Heart left ventricle (tissue), 16 donors: ENCODE results near the gene SOX18. TPM values are rescaled to one million over a fixed set of nuclear protein-coding genes. Genes with fewer than 3 reads are reported as not detected.

Source experiments
- ATAC-seq, 4 donors: fragments of 200-7000 bp; cut with Tn5 transposase; one replicate each; pipeline ENCODE4 v1.9.1; 2020 to 2022; ENCODE audit warnings: moderate library complexity in 4 of 4, mild to moderate bottlenecking in 3 of 4, moderate number of reproducible peaks in 1 of 4
- DNase-seq, 5 donors: peaks; one replicate each; pipeline ENCODE4 v3.0.0-alpha.2; 2020
- H3K27ac ChIP-seq, 12 donors: fragments of 200-600 bp; sonication (generic) in 4 of 12; one replicate each; pipeline versions ENCODE4 v1.5.0 to v1.8.0; 2016 to 2022; ENCODE audit warnings: mild to moderate bottlenecking in 2 of 12
- H3K27me3 ChIP-seq, 9 donors: fragments of 200-600 bp; sonication (generic) in 2 of 9; one replicate each; pipeline versions ENCODE4 v1.5.1 to v1.8.0; 2016 to 2022; ENCODE audit warnings: mild to moderate bottlenecking in 3 of 9
- H3K36me3 ChIP-seq, 9 donors: fragments of 200-600 bp; sonication (generic) in 2 of 9; one replicate each; pipeline versions ENCODE4 v1.5.0 to v1.8.0; 2018 to 2022; ENCODE audit warnings: mild to moderate bottlenecking in 2 of 9
- H3K4me1 ChIP-seq, 12 donors: fragments of 200-600 bp; sonication (generic) in 4 of 12; one replicate each; pipeline versions ENCODE4 v1.5.0 to v1.8.0; 2016 to 2022; ENCODE audit warnings: mild to moderate bottlenecking in 3 of 12
- H3K4me3 ChIP-seq, 12 donors: fragments of 200-600 bp; sonication (generic) in 4 of 12; one replicate each; pipeline versions ENCODE4 v1.5.0 to v1.8.0; 2017 to 2022; ENCODE audit warnings: mild to moderate bottlenecking in 9 of 12, moderate library complexity in 4 of 12
- H3K9me3 ChIP-seq, 12 donors: fragments of 200-600 bp; sonication (generic) in 4 of 12; one replicate each; pipeline versions ENCODE4 v1.5.0 to v1.8.0; 2016 to 2022; ENCODE audit warnings: mild to moderate bottlenecking in 1 of 12
- CTCF ChIP-seq, 12 donors: fragments of 200-600 bp; sonication (generic) in 4 of 12; IDR thresholded peaks; one replicate each; pipeline versions ENCODE4 v1.5.0 to v1.8.0; 2018 to 2022; ENCODE audit warnings: antibody characterized with exemption in 12 of 12, mild to moderate bottlenecking in 5 of 12
- POLR2A ChIP-seq, 2 donors: fragments of 450-650 bp; IDR thresholded peaks; one replicate each; pipeline ENCODE4 v1.6.1; 2017; ENCODE audit warnings: antibody characterized with exemption in 2 of 2, mild to moderate bottlenecking in 2 of 2, moderate library complexity in 2 of 2
- WGBS, 4 donors: extraction: QIAGEN DNeasy Blood & Tissue Kit in 2 of 4; methylation state at CpG; one replicate each; pipeline versions ENCODE4 v1.1.5 to v1.1.7; 2013 to 2018; 5-methylcytosine and 5-hydroxymethylcytosine counted together
- intact Hi-C, 10 donors: fragments of 100-400 bp; cut with DNase I; formaldehyde crosslinking; loops; one replicate each; pipeline versions ENCODE4 v1.11.1 to v1.14.2; 2022
- polyA plus RNA-seq, 2 donors: library from polyadenylated mRNA; stranded (reverse); fragments of 200-250 nt; gene quantifications; one replicate each; pipeline ENCODE4 v1.2.3, GENCODE V29; 2013
- total RNA-seq, 9 donors: library from RNA; depleted of rRNA in 2 of 9; stranded (reverse); fragments of >200 nt in 2 of 9; fragmentation: NEBNext Ultra II Directional in 3 of 9; extraction: Animal tissue kit (Norgen Biotek cat#: 25700) in 3 of 9; gene quantifications; one replicate each; pipeline versions ENCODE4 v1.1.0 to v1.2.4, GENCODE V29; 2016 to 2023
- donor health status: ischemic (EF 13 %, LVEDD 7.1; RV severe dilation, severe dysfunction).
- donor health status: healthy with polysubstance abuse.
- donor health status: DM: no; HTN: yes; CAD: no.
- donor health status: DM: no; HTN: no; CAD: no.
- donor health status: ischemic (EF 25% LVEDD 6.9; RV normal size, moderate dysfunction).
- donor health status: ischemic (EF 25% LVEDD 5.7; RV mildly dilated, moderate dysfunction).
- donor health status: healthy.
- donor health status: DM: yes; HTN: yes; CAD: no.
- donor health status: ischemic (EF 35%, LVEDD 5.7; RV mildly dilated, moderate dysfunction).
- donor health status: nonischemic (EF 11% LVEDD 7.7; RV severe dilation, severe dysfunction).
- donor health status: DM: yes; HTN: yes; CAD: no.
- donor health status: PGD.
- donor health status: ischemic (EF 29% LVEDD 5.4; RV normal size, mild dysfunction).
- donor health status: nonischemic (EF 23%, LVEDD 6.1; RV moderate dilation, normal function).

SOX18 gene
- total and polyA plus RNA-seq, 11 donors, result 23.5 to 75.9 (median 48.2) TPM

DNA sequence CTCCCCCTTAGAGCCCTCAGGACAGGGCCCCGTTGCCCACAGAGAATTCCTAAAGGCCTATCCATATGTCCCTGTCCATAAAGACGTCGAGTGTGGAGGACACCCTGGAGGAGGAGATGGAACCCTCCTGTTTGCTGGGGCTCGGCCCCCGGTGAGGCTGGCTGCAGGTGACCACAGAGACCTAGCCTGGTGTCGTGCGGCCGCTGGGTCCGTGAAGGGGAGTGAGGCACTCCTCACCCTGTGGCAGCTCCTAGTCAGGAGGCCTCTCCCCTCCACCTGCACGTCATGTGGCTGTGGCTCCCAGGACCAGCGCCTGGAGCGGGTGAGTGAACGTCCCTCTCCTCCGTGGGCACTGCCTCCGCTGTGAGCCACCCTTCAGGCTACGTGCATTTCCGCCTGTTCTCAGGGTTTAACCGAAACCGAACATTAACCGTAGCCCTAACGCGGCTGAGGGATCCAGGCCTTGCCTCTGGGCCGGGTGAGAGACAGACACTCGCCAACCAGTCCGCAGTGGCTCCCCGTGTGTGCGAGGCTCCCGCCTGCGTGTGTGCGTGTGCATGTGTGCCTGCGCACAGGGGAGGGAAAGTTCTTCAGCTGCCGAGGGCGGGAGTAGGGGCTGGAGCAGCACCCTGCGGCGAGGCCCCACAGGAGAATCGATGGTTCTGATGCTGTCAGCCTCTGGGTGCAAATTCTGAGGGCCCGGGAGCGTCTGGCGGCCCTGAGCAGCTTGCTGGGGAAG is 7.6 kb upstream of the SOX18 start:
- 44 to 67% (median 49%) methylated on average over 28 to 39 of the region's 39 CpGs for WGBS, 4 donors
- ATAC-seq (peak in 1 of 4 donors; percentile 22), DNase-seq (no peak)
- H3K36me3 ChIP-seq, result no peaks in the 10 kb centered on the region
- intact Hi-C loops, result loop anchor here in 5 of 10 donors (1.0 to 5.0 kb wide), 4 partner anchors 18 to 76 kb away; partner anchors contain the start of gene PRPF6 (in 2 of the 5)
- peaks cover 0 to 59% (median 37%) of the 10 kb centered on the region in 12 donors for H3K4me1 ChIP-seq
- no peak for TF ChIP-seq POLR2A (IDR thresholded peaks at IDR 0.05)
- TF ChIP-seq CTCF (IDR thresholded peaks at IDR 0.05), result no peak
- H3K27me3 ChIP-seq, result peaks cover 0 to 20% (median 0%) of the 10 kb centered on the region in 9 donors
- peak overlapping the region in 11 of 12 donors; percentile 7 to 49 (median 40) for H3K4me3 ChIP-seq
- no peaks in the 10 kb centered on the region for H3K9me3 ChIP-seq
- H3K27ac ChIP-seq, result peak overlapping the region; percentile 70 to 98 (median 91)

GRCh38 chr20:64056639-64056888 is 7.1 kb upstream of the SOX18 start:
- peak overlapping the region; percentile 70 to 98 (median 91) for H3K27ac ChIP-seq
- 32 to 49% (median 45%) methylated on average over 5 to 7 of the region's 7 CpGs for WGBS, 4 donors
- H3K4me3 ChIP-seq, result peak overlapping the region in 10 of 12 donors; percentile 22 to 49 (median 41)
- ATAC-seq (peak in 1 of 4 donors; percentile 4), DNase-seq (peak in 2 of 5 donors; percentile 62 to 66)
- H3K4me1 ChIP-seq, result peaks cover 0 to 59% (median 39%) of the 10 kb centered on the region in 12 donors
- no peaks in the 10 kb centered on the region for H3K9me3 ChIP-seq
- H3K36me3 ChIP-seq, result no peaks in the 10 kb centered on the region
- intact Hi-C loops, result loop anchor here in 5 of 10 donors (1.0 to 5.0 kb wide), 4 partner anchors 17 to 76 kb away; partner anchors contain the start of gene PRPF6 (in 2 of the 5)
- TF ChIP-seq CTCF (IDR thresholded peaks at IDR 0.05) (no peak), POLR2A (IDR thresholded peaks at IDR 0.05) (no peak)
- H3K27me3 ChIP-seq, result peaks cover 0 to 21% (median 0%) of the 10 kb centered on the region in 9 donors

- TF ChIP-seq CTCF (IDR thresholded peaks at IDR 0.05), result no peak
- TF ChIP-seq POLR2A (IDR thresholded peaks at IDR 0.05), result peak in 1 of 2 donors; percentile 20
- no peaks in the 10 kb centered on the region for H3K36me3 ChIP-seq
- H3K4me3 ChIP-seq, result peak overlapping the region in 9 of 12 donors; percentile 12 to 49 (median 42)
- intact Hi-C loops, result loop anchor here in 5 of 10 donors (1.0 to 5.0 kb wide), 4 partner anchors 17 to 75 kb away; partner anchors contain the start of gene PRPF6 (in 2 of the 5)
- H3K4me1 ChIP-seq, result peaks cover 0 to 61% (median 39%) of the 10 kb centered on the region in 12 donors
- no peaks in the 10 kb centered on the region for H3K9me3 ChIP-seq
- peak; percentile 15 to 57 (median 40) for ATAC-seq
- H3K27me3 ChIP-seq, result peaks cover 0 to 26% (median 0%) of the 10 kb centered on the region in 9 donors
- peak; percentile 79 to 88 (median 88) for DNase-seq
- WGBS, 4 donors, result 29 to 50% (median 41%) methylated on average over 13 to 22 of the region's 22 CpGs
- peak overlapping the region; percentile 70 to 98 (median 92) for H3K27ac ChIP-seq
These were observed 6.6 kb upstream of the SOX18 start for GRCh38 chr20:64055893-64056638.
